Ectodermal cell (in vitro differentiated cells): ENCODE results near the gene EXOG.

Source experiments
- H3K27ac ChIP-seq: 2 replicates; pipeline ENCODE4 v1.7.0; 2013; ENCODE audit warnings: mild to moderate bottlenecking, low read depth, low read length; ENCODE audit not compliant: insufficient read depth, poor library complexity, severe bottlenecking
- H3K27me3 ChIP-seq: 2 replicates; pipeline ENCODE4 v1.7.0; 2013; ENCODE audit warnings: mild to moderate bottlenecking, low read length; ENCODE audit not compliant: insufficient read depth, control insufficient read depth, poor library complexity, severe bottlenecking
- H3K36me3 ChIP-seq: one replicate; pipeline ENCODE4 v1.7.0; 2013; ENCODE audit warnings: low read length; ENCODE audit not compliant: control insufficient read depth, insufficient read depth
- H3K4me1 ChIP-seq: one replicate; pipeline ENCODE4 v1.7.0; 2013; ENCODE audit warnings: low read length; ENCODE audit not compliant: control insufficient read depth, insufficient read depth
- H3K4me3 ChIP-seq: 2 replicates; pipeline ENCODE4 v1.7.0; 2013; ENCODE audit warnings: low read depth, low read length, control low read depth; ENCODE audit not compliant: insufficient read depth
- H3K9me3 ChIP-seq: 2 replicates; pipeline ENCODE4 v1.7.0; 2013; ENCODE audit warnings: mild to moderate bottlenecking, low read length, moderate library complexity; ENCODE audit not compliant: control insufficient read depth
- WGBS, 2 experiments: methylation state at CpG; one replicate each; pipeline ENCODE4 v1.1.7; 2013; ENCODE audit warnings: missing lambda C conversion rate in 2 of 2; 5-methylcytosine and 5-hydroxymethylcytosine counted together

Gene EXOG

GRCh38 chr3:38473229-38473628 is 22.9 kb upstream of the EXOG start:
- 98% methylated on average over 2 of the region's 2 CpGs for WGBS, 2 experiments
- Histone ChIP-seq H3K9me3 (peaks cover 3% of the 10 kb centered on the region), H3K4me1 (no peaks in the 10 kb centered on the region), H3K27me3 (no peaks in the 10 kb centered on the region), H3K4me3 (no peak overlapping the region), H3K36me3 (peaks cover 11% of the 10 kb centered on the region), H3K27ac (no peak overlapping the region)

- Histone ChIP-seq H3K4me1 (no peaks in the 10 kb centered on the region), H3K27me3 (no peaks in the 10 kb centered on the region), H3K9me3 (no peaks in the 10 kb centered on the region), H3K36me3 (peaks cover 20% of the 10 kb centered on the region), H3K27ac (no peak overlapping the region), H3K4me3 (no peak overlapping the region)
- WGBS, 2 experiments, result 95% methylated on average over 7 of the region's 7 CpGs
These were observed 21.1 kb upstream of the EXOG start for GRCh38 chr3:38474928-38475605.

GRCh38 chr3:38475716-38476115 is 20.4 kb upstream of the EXOG start:
- peaks cover 27% of the 10 kb centered on the region for H3K36me3 ChIP-seq
- no peak overlapping the region for H3K27ac ChIP-seq
- no peak overlapping the region for H3K4me3 ChIP-seq
- no peaks in the 10 kb centered on the region for H3K27me3 ChIP-seq
- no peaks in the 10 kb centered on the region for H3K9me3 ChIP-seq
- WGBS, 2 experiments, result 96 to 98% methylated on average over 6 of the region's 6 CpGs
- H3K4me1 ChIP-seq, result no peaks in the 10 kb centered on the region

- 90 to 93% methylated on average over 5 of the region's 5 CpGs for WGBS, 2 experiments
- no peaks in the 10 kb centered on the region for H3K4me1 ChIP-seq
These were observed 19.9 kb upstream of the EXOG start for GRCh38 chr3:38476157-38476756.

GRCh38 chr3:38477057-38477820 is 18.9 kb upstream of the EXOG start:
- H3K36me3 ChIP-seq, result peaks cover 38% of the 10 kb centered on the region
- WGBS, 2 experiments, result 95 to 96% methylated on average over 21 of the region's 21 CpGs
- H3K4me3 ChIP-seq, result no peak overlapping the region
- no peak overlapping the region for H3K27ac ChIP-seq
- H3K27me3 ChIP-seq, result no peaks in the 10 kb centered on the region
- H3K4me1 ChIP-seq, result no peaks in the 10 kb centered on the region
- H3K9me3 ChIP-seq, result no peaks in the 10 kb centered on the region

More at GRCh38 chr3:38476157-38476756, 19.9 kb upstream of the EXOG start:
- Histone ChIP-seq H3K36me3 (peaks cover 32% of the 10 kb centered on the region), H3K27ac (no peak overlapping the region), H3K27me3 (no peaks in the 10 kb centered on the region), H3K9me3 (no peaks in the 10 kb centered on the region), H3K4me3 (no peak overlapping the region)

- H3K27me3 ChIP-seq, result no peaks in the 10 kb centered on the region
- no peaks in the 10 kb centered on the region for H3K9me3 ChIP-seq
- no peak overlapping the region for H3K4me3 ChIP-seq
- H3K4me1 ChIP-seq, result no peaks in the 10 kb centered on the region
- H3K36me3 ChIP-seq, result peaks cover 45% of the 10 kb centered on the region
- H3K27ac ChIP-seq, result no peak overlapping the region
- 96 to 97% methylated on average over 15 of the region's 15 CpGs for WGBS, 2 experiments
These were observed 18.2 kb upstream of the EXOG start for GRCh38 chr3:38477839-38478450.

- no peak overlapping the region for H3K27ac ChIP-seq
- H3K27me3 ChIP-seq, result no peaks in the 10 kb centered on the region
- no peaks in the 10 kb centered on the region for H3K9me3 ChIP-seq
- WGBS, 2 experiments, result 96% methylated on average over 9 of the region's 9 CpGs
- no peaks in the 10 kb centered on the region for H3K4me1 ChIP-seq
- H3K36me3 ChIP-seq, result peaks cover 47% of the 10 kb centered on the region
- no peak overlapping the region for H3K4me3 ChIP-seq
These were observed 17.2 kb upstream of the EXOG start for GRCh38 chr3:38478901-38479300.

- Histone ChIP-seq H3K4me3 (no peak overlapping the region), H3K36me3 (peaks cover 53% of the 10 kb centered on the region), H3K9me3 (no peaks in the 10 kb centered on the region), H3K4me1 (no peaks in the 10 kb centered on the region), H3K27ac (no peak overlapping the region), H3K27me3 (no peaks in the 10 kb centered on the region)
- WGBS, 2 experiments, result 92 to 93% methylated on average over 10 of the region's 10 CpGs
These were observed 16.6 kb upstream of the EXOG start for GRCh38 chr3:38479431-38480092.

GRCh38 chr3:38480093-38480445 is 16.1 kb upstream of the EXOG start:
- Histone ChIP-seq H3K36me3 (peaks cover 53% of the 10 kb centered on the region), H3K4me1 (no peaks in the 10 kb centered on the region), H3K27ac (no peak overlapping the region), H3K9me3 (no peaks in the 10 kb centered on the region), H3K4me3 (no peak overlapping the region), H3K27me3 (no peaks in the 10 kb centered on the region)
- 85 to 95% methylated on average over 1 to 3 of the region's 3 CpGs for WGBS, 2 experiments

- Histone ChIP-seq H3K9me3 (no peaks in the 10 kb centered on the region), H3K36me3 (peaks cover 53% of the 10 kb centered on the region), H3K4me1 (no peaks in the 10 kb centered on the region), H3K4me3 (no peak overlapping the region), H3K27me3 (no peaks in the 10 kb centered on the region), H3K27ac (no peak overlapping the region)
- WGBS, 2 experiments, result 98% methylated on average over 2 of the region's 2 CpGs
These were observed 15.2 kb upstream of the EXOG start for GRCh38 chr3:38480930-38481329.
